ENCODE measurements around the gene KLK3. TPM values are rescaled to one million over a fixed set of nuclear protein-coding genes. Genes with fewer than 3 reads are reported as not detected.

Gene KLK3
- total RNA-seq, 2 experiments from 2014 or later: not detected

DNA sequence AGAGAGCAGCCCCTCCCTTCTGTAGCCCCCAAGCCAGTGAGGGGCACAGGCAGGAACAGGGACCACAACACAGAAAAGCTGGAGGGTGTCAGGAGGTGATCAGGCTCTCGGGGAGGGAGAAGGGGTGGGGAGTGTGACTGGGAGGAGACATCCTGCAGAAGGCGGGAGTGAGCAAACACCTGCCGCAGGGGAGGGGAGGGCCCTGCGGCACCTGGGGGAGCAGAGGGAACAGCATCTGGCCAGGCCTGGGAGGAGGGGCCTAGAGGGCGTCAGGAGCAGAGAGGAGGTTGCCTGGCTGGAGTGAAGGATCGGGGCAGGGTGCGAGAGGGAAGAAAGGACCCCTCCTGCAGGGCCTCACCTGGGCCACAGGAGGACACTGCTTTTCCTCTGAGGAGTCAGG, 4.2 kb downstream of the KLK3 start:
- H3K27me3 Mint-ChIP-seq: peaks cover 69% of the 10 kb centered on the region

DNA sequence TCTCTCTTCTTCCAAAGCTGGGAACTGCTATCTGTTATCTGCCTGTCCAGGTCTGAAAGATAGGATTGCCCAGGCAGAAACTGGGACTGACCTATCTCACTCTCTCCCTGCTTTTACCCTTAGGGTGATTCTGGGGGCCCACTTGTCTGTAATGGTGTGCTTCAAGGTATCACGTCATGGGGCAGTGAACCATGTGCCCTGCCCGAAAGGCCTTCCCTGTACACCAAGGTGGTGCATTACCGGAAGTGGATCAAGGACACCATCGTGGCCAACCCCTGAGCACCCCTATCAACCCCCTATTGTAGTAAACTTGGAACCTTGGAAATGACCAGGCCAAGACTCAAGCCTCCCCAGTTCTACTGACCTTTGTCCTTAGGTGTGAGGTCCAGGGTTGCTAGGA, 5.1 kb downstream of the KLK3 start:
- no peaks in the 10 kb centered on the region for H3K4me1 Mint-ChIP-seq (ENCODE audit: low read depth)

More for the DNA sequence above, 4.2 kb downstream of the KLK3 start:
- POLR2A ChIA-PET: no interaction called here
- TF ChIP-seq, protein P1, sequence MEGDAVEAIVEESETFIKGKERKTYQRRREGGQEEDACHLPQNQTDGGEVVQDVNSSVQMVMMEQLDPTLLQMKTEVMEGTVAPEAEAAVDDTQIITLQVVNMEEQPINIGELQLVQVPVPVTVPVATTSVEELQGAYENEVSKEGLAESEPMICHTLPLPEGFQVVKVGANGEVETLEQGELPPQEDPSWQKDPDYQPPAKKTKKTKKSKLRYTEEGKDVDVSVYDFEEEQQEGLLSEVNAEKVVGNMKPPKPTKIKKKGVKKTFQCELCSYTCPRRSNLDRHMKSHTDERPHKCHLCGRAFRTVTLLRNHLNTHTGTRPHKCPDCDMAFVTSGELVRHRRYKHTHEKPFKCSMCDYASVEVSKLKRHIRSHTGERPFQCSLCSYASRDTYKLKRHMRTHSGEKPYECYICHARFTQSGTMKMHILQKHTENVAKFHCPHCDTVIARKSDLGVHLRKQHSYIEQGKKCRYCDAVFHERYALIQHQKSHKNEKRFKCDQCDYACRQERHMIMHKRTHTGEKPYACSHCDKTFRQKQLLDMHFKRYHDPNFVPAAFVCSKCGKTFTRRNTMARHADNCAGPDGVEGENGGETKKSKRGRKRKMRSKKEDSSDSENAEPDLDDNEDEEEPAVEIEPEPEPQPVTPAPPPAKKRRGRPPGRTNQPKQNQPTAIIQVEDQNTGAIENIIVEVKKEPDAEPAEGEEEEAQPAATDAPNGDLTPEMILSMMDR (IDR thresholded peaks at IDR 0.05): no peak
- ATAC-seq (ENCODE audit: poor library complexity): no peak
- peaks cover 18 to 53% of the 10 kb centered on the region in 2 experiments for H3K27me3 ChIP-seq (ENCODE audit: control insufficient read depth in 1 of 2, insufficient read depth in 2 of 2, low read length in 2 of 2)
- H3K9me3 ChIP-seq (ENCODE audit: control insufficient read depth in 1 of 2, insufficient read depth in 1 of 2, low read length in 2 of 2): no peaks in the 10 kb centered on the region
- H3K9me3 Mint-ChIP-seq: peaks cover 6% of the 10 kb centered on the region
- no peaks in the 10 kb centered on the region for H3K4me1 Mint-ChIP-seq (ENCODE audit: low read depth)
- H3K27ac ChIP-seq (ENCODE audit: low read depth in 1 of 2, low read length in 2 of 2): no peak overlapping the region
- intact Hi-C loops (cut with DNase I, micrococcal nuclease): no loop called here
- H3K27ac Mint-ChIP-seq: no peak overlapping the region
- H3K4me3 ChIP-seq (ENCODE audit: low read length): no peak overlapping the region
- H3K36me3 Mint-ChIP-seq (ENCODE audit: low read depth): no peaks in the 10 kb centered on the region
- no peaks in the 10 kb centered on the region for H3K4me1 ChIP-seq (ENCODE audit: insufficient read depth, low read length)
- no peaks in the 10 kb centered on the region for H3K36me3 ChIP-seq (ENCODE audit: insufficient read depth, low read length)
- CTCF ChIA-PET: no interaction called here
- DNase-seq: no peak
- no peak overlapping the region for H3K4me3 Mint-ChIP-seq

DNA sequence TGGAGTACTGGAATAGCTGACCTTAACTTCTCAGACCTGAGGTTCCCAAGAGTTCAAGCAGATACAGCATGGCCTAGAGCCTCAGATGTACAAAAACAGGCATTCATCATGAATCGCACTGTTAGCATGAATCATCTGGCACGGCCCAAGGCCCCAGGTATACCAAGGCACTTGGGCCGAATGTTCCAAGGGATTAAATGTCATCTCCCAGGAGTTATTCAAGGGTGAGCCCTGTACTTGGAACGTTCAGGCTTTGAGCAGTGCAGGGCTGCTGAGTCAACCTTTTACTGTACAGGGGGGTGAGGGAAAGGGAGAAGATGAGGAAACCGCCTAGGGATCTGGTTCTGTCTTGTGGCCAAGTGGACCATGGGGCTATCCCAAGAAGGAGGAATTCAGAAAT, 6.3 kb downstream of the KLK3 start:
- Histone ChIP-seq H3K4me3 (ENCODE audit: low read length) (no peak overlapping the region), H3K36me3 (ENCODE audit: insufficient read depth, low read length) (no peaks in the 10 kb centered on the region), H3K27ac (ENCODE audit: low read depth in 1 of 2, low read length in 2 of 2) (no peak overlapping the region), H3K9me3 (ENCODE audit: control insufficient read depth in 1 of 2, insufficient read depth in 1 of 2, low read length in 2 of 2) (no peaks in the 10 kb centered on the region), H3K4me1 (ENCODE audit: insufficient read depth, low read length) (no peaks in the 10 kb centered on the region), H3K27me3 (ENCODE audit: control insufficient read depth in 1 of 2, insufficient read depth in 2 of 2, low read length in 2 of 2) (peaks cover 14 to 32% of the 10 kb centered on the region in 2 experiments)
- no peak for ATAC-seq (ENCODE audit: poor library complexity)
- ChIA-PET POLR2A (no interaction called here), CTCF (no interaction called here)
- H3K9me3 Mint-ChIP-seq: peaks cover 6% of the 10 kb centered on the region
- intact Hi-C loops (cut with DNase I, micrococcal nuclease): no loop called here
- H3K4me3 Mint-ChIP-seq: no peak overlapping the region
- H3K27ac Mint-ChIP-seq: no peak overlapping the region
- no peak for DNase-seq
- H3K27me3 Mint-ChIP-seq: peaks cover 56% of the 10 kb centered on the region
- H3K4me1 Mint-ChIP-seq (ENCODE audit: low read depth): no peaks in the 10 kb centered on the region
- H3K36me3 Mint-ChIP-seq (ENCODE audit: low read depth): no peaks in the 10 kb centered on the region
- TF ChIP-seq, protein P1 (IDR thresholded peaks at IDR 0.05): no peak

More for the DNA sequence above, 5.1 kb downstream of the KLK3 start:
- TF ChIP-seq, protein P1 (IDR thresholded peaks at IDR 0.05): no peak
- Histone ChIP-seq H3K4me3 (ENCODE audit: low read length) (no peak overlapping the region), H3K27ac (ENCODE audit: low read depth in 1 of 2, low read length in 2 of 2) (no peak overlapping the region), H3K27me3 (ENCODE audit: control insufficient read depth in 1 of 2, insufficient read depth in 2 of 2, low read length in 2 of 2) (peaks cover 16 to 43% of the 10 kb centered on the region in 2 experiments), H3K4me1 (ENCODE audit: insufficient read depth, low read length) (no peaks in the 10 kb centered on the region), H3K9me3 (ENCODE audit: control insufficient read depth in 1 of 2, insufficient read depth in 1 of 2, low read length in 2 of 2) (no peaks in the 10 kb centered on the region), H3K36me3 (ENCODE audit: insufficient read depth, low read length) (no peaks in the 10 kb centered on the region)
- ATAC-seq (ENCODE audit: poor library complexity): no peak
- Mint-ChIP-seq H3K9me3 (peaks cover 6% of the 10 kb centered on the region), H3K36me3 (ENCODE audit: low read depth) (no peaks in the 10 kb centered on the region), H3K4me3 (no peak overlapping the region), H3K27ac (no peak overlapping the region), H3K27me3 (peaks cover 63% of the 10 kb centered on the region)
- ChIA-PET POLR2A (no interaction called here), CTCF (no interaction called here)
- no peak for DNase-seq
- intact Hi-C loops (cut with DNase I, micrococcal nuclease): no loop called here

Measured in CD4-positive, alpha-beta T cell (primary cell).